Fibroblast of the aortic adventitia (primary cell): ENCODE data around the gene TLX2. TPM values are rescaled to one million over a fixed set of nuclear protein-coding genes. Genes with fewer than 3 reads are reported as not detected.

Experiments
- DNase-seq: peaks from one replicate; pipeline ENCODE4 v3.0.0-alpha.2; 2010; ENCODE audit warnings: low read depth
- H3K4me3 ChIP-seq: 2 replicates; pipeline ENCODE4 v1.5.1; 2011; ENCODE audit warnings: low read depth, mild to moderate bottlenecking, control low read depth, low read length, moderate library complexity
- CTCF ChIP-seq: IDR thresholded peaks from 2 replicates; pipeline ENCODE4 v1.5.1; 2011; ENCODE audit warnings: mild to moderate bottlenecking, low read length, control low read depth, inconsistent platforms; ENCODE audit not compliant: insufficient read depth
- total RNA-seq: library from RNA; depleted of rRNA; stranded (reverse); fragments of >200 nt; gene quantifications from 2 replicates; pipeline ENCODE4 v1.2.3, GENCODE V29; 2012; ENCODE audit warnings: low replicate concordance

TLX2 gene
- total RNA-seq, 1 donor, result not detected

GRCh38 chr2:74535440-74535965 lies 21.3 kb downstream of the TLX2 start:
- no peak for DNase-seq
- no peak overlapping the region for H3K4me3 ChIP-seq
- no peak for TF ChIP-seq CTCF

GRCh38 chr2:74536166-74536950 lies 22.1 kb downstream of the TLX2 start:
- no peak for DNase-seq
- no peak overlapping the region for H3K4me3 ChIP-seq
- TF ChIP-seq CTCF, result no peak

- no peak for TF ChIP-seq CTCF
- no peak overlapping the region for H3K4me3 ChIP-seq
- peak; percentile 65 for DNase-seq
Measured at GRCh38 chr2:74537140-74537539, 22.9 kb downstream of the TLX2 start.

DNA sequence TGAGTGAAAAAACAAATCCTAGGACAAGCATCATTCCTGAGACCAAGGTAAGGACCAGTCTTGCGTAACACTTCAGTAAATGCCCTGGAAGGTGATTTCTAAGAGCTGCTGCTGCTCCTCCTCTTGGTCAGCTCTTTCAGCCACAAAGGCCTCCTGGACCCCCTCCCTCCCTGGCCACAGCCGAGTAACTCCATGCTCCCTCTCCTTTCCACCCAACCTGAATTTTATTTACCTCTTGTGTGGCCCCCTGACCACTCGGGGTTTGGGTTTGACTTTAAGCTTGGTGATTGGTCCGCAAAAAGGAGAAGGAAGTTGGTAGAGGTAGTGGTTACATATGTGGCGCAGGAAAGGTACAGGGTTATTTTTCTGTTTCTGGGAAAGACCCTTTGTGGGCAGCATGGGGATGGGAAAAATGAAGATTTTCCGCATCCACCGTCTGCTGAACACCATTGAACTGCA lies 24.7 kb downstream of the TLX2 start:
- no peak for DNase-seq
- H3K4me3 ChIP-seq, result no peak overlapping the region
- TF ChIP-seq CTCF, result no peak

DNA sequence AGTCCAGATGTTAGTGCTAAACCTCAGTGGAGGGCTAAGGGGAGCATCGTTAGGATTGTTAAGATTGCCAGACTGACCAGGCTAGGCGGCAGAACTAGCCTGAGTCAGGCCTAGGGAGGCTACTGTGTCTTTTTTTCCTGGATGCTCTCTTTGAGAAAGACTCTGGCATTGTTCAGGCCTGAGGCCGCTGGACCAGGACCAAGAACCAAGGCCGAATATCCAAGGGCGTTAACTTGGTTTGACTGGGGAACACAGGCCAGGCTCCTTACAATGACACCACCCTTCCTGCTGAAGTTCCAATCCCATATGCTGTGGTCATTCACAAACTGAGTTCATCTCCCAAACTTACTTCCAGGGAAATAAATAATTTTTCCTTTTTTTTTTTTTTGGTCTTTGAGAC lies 26.0 kb downstream of the TLX2 start:
- DNase-seq, result peak; percentile 92
- TF ChIP-seq CTCF, result no peak
- no peak overlapping the region for H3K4me3 ChIP-seq

- no peak overlapping the region for H3K4me3 ChIP-seq
- no peak for TF ChIP-seq CTCF
- no peak for DNase-seq
Measured at GRCh38 chr2:74542978-74543377, 28.7 kb downstream of the TLX2 start.
